Dedifferentiated amniotic fluid mesenchymal stem cell (primary cell): Measurements from ENCODE around the gene ARID5B.
A peak's percentile ranks its signal among the peaks of the same experiment; 100 is the strongest.

Source experiments
- DNase-seq: peaks from one replicate; pipeline ENCODE4 v3.0.0-alpha.2; 2016; ENCODE audit errors: extremely low spot score

The ARID5B gene

GRCh38 chr10:61905837-61906561 is 4.5 kb downstream of the ARID5B start:
- no peak for DNase-seq

DNA sequence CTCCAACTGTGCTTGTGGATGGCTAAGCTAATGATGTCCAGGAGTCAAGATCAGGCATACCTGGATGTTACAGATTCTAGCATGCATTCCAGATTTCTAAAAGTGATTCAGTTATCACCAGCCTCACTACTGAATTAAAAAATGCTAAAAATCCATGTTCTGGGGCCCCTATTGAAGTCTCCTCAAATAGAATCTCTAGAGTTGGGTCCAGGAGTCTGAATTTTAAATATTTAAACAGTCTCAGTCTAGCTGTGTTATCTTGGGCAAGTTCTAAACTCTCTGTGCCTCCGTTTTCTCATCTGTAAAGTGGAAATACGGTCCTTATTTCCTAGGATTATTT is 5.0 kb downstream of the ARID5B start:
- DNase-seq, result no peak

DNA sequence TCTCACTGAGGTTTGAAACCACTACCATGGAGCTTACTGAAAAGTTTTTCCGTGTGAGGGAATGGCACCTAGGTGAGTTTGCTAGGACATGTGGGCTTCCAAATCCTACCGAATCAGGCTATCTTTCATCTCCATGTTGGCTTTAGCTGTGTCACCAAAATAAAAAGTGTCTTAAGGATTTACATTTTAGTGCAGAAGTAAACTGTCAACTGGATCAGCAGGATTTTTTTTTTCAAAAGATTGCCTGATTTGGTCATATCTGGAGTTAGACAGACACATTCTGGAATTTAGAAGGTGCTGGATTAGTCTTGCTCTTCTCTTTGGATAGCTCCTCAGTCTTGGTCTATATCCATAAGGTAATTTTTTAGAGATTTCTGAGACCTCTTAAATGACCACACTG is 5.5 kb downstream of the ARID5B start:
- DNase-seq, result no peak

- DNase-seq, result no peak
Observed at GRCh38 chr10:61907587-61907986, 6.1 kb downstream of the ARID5B start.

DNA sequence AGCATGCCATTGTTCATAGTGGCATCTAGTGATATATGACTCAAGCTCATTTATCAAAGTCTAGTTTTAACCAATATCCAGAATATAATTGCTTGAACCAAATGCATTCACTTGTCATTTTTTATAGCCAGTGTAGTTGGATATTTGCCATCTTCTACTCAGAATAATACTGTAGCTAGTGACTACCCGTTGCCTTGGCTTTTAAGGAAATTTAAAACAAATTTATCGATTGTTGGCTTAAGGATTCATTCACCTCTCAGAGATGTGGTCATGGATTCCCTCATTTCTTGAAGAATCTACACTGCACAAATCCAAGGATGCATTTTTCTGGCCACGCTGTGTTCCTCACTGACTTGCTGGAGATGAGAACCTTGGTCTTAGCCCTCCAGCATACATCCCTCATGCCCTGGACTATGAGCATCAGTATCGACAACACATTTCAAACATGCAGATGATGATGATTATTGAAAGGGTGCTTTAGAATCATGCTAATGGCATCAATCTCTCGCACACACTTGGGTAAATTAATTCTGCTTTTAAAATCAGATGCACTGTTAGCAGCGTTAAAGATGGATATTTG is 8.8 kb downstream of the ARID5B start:
- no peak for DNase-seq

DNA sequence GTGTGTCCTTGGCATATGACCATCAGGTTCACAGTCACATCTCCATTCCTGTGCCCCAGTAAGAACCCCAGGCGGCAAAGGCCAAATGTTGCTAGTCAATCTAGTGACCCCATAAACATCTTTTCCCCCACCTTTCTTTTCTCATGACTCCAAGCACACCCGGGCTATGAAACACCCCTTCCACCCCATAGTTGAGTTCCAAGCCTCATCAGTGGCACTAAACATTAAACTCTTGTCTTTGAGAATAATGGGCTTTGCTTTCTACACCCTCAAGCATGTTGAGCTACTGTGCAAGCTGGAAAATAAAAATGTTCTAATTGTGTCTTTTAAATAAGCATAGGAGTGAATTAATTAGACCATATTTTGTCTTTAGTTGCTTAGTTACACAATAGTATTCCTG is 9.4 kb downstream of the ARID5B start:
- DNase-seq, result no peak

DNA sequence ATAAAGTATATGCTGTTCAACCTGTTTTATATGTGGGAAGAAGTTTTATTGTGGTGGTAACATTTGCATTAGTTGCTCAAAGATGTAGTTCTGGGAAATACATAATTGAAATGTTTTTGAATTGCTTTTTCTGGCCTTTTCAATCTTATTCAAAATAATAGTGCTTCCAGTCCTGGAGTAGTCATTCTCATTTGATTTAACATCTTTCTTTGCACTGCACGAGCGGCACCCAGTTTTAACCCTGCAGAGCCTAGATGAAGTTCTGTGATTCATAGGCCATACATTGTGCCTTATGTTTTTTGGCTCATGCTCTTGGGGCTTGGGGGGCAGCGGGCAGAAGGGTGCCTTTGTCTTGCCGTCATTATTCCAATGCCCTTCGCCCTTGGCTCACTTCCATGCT is 9.9 kb downstream of the ARID5B start:
- DNase-seq, result no peak

GRCh38 chr10:61912981-61913380 is 11.5 kb downstream of the ARID5B start:
- DNase-seq, result no peak

DNA sequence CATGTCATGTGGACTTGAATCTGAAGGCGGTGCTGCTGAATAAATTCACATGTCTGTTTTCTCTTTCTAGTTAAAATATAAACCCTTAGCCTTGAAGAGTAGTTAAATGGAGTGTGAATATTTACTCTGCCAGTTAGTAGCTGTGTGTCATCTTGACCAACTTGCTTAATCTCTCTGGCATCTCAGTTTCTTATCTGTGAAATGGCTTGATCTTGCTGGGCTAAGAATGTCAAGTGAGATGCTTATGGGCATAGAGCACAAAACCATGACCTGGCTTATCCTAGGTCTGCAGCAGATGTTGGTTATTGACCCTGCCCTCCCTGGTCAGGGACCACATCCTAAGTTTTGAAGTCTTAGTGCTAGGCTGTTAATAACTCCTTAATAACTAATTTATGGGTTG is 16.6 kb downstream of the ARID5B start:
- DNase-seq, result no peak

GRCh38 chr10:61918989-61919388 is 17.5 kb downstream of the ARID5B start:
- no peak for DNase-seq

- DNase-seq, result no peak
Observed at GRCh38 chr10:61919646-61920215, 18.2 kb downstream of the ARID5B start.

- no peak for DNase-seq
Observed at GRCh38 chr10:61921143-61921542, 19.6 kb downstream of the ARID5B start.

DNA sequence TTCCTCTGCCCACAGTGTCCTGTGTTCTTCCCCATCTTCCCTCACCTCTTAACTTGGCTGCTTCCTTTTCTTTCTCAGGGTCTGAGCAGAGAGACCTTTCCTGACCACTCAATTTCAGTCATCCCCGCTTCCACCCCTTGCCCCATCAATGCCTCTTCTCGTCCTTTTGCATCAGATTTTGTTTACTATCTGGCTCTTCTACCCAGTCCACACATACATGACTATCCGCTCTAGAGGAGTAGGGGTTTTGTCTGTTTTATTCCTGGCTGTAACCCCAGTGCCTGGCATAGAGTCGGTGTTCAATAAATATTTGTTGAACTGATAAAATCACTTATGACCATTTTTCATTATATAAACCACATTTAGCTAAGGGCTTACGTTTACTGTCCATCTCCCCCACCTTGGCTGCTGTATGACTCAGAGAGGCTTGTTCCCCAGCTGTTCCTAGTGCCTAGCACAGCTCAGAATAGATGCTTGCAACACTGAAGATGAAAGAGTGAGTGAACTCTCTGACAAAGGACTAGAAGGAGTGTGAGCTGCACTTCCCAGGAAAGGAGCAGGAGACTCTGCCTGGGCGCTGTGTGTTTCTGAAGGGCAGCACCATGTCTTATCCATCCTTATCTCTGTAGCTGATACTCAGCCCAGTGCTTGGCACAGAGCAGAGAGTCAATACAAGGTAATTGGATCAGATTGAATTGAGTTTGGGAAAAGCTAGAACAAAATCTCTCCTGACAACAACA is 21.9 kb downstream of the ARID5B start:
- no peak for DNase-seq

GRCh38 chr10:61923950-61924274 is 22.4 kb downstream of the ARID5B start:
- DNase-seq, result no peak

DNA sequence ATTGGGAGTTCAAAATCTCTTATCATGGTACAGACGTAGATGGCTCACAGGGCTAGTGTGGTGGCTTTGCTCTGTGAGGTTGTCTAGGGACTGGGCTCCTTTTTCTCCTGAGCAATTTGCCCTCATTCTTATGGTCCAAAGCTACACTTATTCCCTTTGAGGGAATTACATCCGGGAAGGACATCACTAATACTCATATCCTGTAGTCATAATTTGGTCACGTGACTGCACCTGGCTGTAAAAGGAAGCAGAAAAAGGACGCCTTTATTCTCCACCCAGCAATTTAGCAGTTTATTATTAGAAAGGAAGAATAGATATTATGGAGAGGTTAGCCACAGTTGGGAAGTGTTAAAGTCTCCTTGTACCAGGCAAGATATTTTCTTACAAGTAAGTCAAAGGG is 28.1 kb downstream of the ARID5B start:
- no peak for DNase-seq

- DNase-seq, result no peak
Observed at GRCh38 chr10:61931620-61932332, 30.3 kb downstream of the ARID5B start.

DNA sequence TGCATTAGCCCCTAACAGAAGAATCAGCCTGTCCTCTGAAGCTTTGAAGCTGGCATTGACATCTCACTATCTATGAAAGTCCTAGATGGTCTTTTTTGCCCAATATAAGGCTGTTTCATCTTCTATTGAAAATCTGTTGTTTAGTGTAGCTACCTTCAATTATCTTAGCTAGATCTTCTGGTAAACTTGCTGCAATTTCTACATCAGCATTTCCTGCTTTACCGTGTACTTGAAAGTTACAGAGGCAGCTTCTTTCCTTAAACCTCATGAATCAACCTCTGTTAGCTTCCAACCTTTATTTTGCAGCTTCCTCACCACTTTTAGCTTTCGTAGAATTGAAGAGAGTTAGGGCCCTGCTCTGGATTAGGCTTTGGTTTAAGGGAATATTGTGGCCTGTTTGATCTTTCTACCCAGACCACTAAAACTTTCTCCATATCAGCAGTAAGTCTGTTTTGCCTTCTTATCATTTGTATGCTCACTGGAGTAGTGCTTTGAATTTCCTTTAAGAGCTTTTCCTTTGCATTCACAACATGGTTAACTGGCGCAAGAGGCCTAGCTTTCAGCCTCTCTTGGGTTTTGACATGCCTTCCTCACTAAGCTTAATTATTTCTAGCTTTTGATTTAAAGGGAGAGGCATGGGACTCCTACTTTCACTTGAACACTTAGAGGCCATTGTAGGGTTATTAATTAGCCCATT is 32.5 kb downstream of the ARID5B start:
- no peak for DNase-seq

- DNase-seq, result no peak
Observed at GRCh38 chr10:61935077-61935476, 33.6 kb downstream of the ARID5B start.

DNA sequence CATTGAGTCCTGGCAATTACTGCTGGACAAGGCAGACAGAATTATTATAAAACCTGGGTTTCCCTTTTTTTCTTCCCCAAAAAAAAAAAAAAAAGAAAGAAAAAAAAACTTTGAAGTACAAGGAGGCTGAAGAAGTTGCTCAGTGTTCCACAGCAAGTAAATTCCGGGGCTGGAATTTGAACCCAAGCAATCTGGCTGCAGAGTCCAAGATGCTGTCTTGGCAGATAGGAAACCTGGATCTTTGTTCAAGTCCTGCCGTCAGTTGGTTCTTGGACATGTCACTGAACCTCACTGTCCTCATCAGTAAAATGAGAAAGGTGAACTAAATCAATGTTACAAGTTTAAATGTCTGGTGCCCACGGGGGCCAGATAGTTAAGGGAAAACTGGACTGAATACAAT is 35.3 kb downstream of the ARID5B start:
- no peak for DNase-seq

DNA sequence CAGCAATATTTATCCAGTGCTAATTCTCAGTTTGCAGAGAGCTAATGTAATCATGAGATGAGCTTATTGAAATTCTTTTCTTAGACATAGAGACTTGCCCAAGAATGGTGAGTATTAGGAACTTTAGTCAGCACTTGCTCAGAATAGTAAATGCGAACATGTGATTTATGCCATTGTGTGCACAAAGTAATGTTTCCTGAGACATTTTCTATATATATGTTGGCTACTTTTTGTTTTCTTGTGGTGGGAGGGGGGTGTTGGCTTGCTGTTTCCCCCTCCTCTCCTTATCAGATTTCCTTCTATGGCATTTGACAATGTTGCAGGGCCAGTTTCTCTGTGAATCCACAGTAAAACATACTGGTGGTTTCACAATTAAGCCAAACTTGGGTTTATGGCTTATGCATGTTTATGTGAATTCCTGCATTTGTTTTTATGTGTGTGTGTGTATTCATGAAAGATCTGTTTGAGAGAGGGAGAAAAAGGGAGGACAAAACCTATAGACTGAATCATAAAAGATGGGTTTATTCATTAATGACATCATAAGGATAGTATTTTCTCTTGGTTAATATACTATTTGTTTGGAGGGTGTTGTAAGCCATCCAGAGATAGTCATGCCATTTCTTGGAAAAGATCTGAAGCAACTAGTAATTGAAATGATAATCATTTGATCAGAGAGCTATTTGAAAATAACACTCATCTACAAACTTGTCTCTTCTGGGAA is 36.3 kb downstream of the ARID5B start:
- DNase-seq, result peak; percentile 24

DNA sequence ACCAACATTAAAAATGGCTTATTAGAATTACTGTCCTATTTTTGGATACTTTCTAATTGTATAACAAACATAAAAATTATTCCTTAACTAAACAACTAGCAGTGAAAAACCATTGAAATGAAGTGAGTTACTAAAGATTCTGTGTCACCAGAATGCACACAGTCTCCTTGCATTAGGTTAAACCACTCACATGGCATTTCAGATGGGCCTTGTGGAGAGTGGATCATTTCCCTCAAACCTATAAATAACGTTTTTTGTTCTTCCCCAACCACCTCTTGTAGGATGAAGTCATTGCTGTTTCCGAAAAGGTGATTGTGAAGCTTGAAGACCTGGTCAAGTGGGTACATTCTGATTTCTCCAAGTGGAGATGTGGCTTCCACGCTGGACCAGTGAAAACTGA is 38.4 kb downstream of the ARID5B start:
- DNase-seq, result no peak
